OCI-M1 (cell line): ENCODE results near the gene FOXC2.
"Not testable (repeated sequence)": the region's sequence is repeated elsewhere in the genome, so short reads cannot be mapped to it uniquely, and the experiment has no call there.

Experiments
- DNase-seq: peaks from one replicate; lab custom pipeline; 2025; lab: John Stamatoyannopoulos, UW

FOXC2 gene

GRCh38 chr16:86587955-86588354, 21.3 kb downstream of the FOXC2 start:
- DNase-seq: not testable (repeated sequence)

GRCh38 chr16:86590501-86591144, 24.0 kb downstream of the FOXC2 start:
- no peak for DNase-seq

DNA sequence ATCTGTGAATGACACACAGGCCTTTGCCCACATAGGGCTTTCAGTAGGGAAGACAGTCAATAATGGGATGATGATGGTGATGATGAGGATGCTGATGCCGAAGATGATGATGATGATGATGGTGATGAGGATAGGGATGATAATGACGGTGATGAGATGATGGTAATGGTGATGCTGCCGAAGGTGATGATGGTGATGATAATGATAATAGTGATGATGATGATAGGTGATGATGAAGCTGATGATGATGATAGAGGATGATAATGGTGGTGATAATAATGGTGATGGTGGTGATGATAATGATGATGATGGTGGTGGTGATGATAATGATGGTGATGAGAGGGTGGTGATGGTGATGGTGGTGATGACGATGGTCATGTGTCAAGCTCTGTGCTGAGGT, 24.6 kb downstream of the FOXC2 start:
- DNase-seq: no peak

- no peak for DNase-seq
Observed at GRCh38 chr16:86593913-86594620, 27.4 kb downstream of the FOXC2 start.

DNA sequence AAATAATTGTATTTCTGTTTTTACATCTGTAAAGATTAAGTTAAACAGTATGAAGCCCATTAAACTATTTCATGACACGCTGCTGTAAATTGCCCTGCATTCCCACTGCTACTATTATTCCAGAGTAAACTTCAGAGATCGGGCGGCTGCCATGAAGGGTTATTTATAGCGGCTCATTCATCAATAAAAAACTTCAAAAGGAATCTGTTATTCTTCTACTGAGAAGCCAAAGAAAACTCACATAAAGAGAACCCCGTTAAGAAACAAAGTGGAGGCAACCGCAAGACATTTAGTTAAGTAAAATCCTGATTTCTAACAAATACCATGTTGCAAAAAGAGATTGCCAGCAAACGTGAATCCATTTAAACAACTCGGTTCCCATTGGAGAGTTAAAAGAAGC, 28.1 kb downstream of the FOXC2 start:
- no peak for DNase-seq

DNA sequence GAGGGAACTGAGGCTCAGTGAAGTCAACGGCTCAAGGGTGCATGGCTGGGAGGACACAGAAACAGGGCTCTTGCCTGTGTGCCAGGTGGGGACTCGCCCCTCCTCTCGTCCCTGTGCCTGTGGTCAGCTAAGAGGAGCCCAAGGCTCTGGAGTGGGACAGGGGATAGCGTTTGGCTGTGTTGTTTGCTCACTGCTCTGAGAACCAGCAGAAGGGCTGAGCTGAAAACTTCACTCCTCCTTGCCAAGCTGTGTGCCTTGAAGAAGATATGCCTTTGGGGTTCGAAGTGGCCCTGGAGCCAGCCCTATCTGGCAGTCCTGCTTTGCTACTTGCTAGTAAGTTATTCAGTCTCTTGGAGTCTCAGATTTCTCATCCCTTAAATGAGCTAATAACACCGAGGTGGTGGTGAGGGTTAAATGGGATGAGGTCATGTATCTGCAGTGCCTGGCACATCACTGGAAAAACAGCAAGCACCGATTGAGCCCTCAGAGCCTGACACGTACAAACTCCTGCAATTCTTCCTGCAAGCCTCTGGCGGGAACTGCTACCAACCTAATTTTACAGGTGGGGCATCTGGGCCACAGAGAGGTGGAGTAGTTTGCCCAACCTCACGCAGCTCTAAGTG, 29.5 kb downstream of the FOXC2 start:
- no peak for DNase-seq

GRCh38 chr16:86597126-86597879, 30.7 kb downstream of the FOXC2 start:
- no peak for DNase-seq

DNA sequence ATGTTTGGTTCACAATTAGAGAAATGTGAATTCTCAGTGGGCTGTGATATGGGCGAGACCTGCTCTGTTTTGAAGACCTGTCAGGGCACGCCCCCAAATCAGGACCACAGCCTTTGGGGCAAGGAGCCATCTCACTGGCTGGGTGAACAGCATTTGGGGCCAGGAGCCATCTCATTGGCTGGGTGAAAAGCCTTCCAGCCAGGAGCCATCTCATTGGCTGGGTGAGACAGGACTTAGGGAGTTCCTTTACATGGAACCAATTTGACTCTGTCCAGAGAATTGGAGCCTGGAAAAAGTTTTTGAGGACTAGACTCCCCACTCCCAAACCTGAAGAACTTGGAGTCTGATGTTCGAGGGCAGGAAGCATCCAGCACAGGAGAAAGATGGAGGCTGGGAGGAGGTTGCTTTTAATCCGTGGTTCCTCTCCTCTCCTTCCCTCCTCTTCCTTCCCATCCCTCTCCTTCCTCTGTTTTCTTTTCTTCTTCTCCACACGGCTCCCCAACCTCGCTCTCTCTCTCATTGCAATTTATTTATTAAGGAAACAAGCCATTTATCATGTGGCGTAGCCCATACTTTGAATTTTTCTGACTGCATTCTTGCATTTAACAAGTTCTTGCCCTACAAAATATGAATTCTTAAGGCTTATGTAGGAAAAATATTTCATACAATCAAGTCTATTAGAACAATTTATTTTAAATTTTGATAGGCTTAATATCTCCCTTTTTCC, 31.4 kb downstream of the FOXC2 start:
- no peak for DNase-seq

DNA sequence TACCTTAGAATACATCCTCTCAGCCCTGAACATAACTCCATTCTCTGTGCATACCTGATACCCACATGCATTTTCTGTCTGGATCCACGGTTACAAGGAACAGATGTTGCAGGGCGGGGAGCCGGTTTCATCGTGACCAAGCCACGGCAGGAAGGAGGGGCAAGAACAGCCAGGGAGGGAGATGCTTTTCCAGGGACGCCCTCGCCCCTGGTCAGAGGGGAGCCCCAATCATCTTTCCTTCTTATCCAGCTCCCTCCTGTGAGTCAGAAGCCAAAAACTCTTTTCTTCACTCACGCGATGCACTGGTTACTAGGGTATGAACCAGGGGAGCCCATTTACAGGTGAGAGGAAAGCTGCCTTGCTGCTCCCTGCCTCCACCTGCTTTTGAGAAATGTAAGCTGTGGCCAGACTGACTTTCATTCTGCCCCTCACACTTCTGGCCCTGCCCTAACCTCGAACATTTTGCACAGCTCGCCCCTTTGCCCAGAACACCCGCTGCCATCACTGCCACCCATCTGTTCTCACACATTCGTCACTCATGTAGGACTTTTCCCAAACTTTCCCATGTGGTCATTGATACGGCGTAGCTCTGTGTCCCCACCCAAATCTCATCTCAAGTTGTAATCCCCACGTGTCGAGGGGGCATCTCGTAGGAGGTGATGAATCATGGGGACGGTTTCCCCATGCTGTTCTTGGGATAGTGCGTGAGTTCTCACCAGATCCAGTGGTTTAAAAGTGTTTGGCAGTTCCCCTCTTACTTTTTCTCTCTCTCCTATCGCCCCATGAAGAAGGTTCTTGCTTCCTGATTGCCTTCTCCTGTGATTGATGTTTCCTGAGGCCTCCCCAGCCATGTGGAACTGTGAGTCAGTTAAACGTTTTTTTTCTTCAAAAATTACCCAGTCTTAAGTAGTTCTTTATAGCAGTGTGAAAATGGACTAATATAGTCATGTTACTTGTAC, 32.3 kb downstream of the FOXC2 start:
- no peak for DNase-seq

DNA sequence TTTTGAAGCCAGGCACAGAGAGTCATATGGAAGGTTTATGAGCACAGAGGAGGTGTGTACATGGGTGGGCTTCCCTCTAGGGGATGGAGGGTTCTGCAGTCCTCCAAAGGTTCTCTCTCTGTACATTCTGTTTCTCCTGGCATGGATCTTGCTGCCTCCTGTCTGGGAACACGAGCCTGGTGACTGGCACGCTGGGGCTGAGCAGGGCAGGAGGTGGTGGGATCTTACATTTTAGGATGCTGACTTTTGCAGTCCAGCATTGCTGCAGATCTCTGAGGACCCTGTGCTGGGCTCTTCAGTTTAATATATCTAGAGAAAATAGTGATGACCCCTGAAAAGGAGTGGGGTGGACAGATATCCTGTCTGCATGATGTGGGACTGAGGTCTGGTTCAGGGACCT, 34.7 kb downstream of the FOXC2 start:
- DNase-seq: no peak

GRCh38 chr16:86602521-86602920, 35.9 kb downstream of the FOXC2 start:
- DNase-seq: no peak

- peak; percentile 47 for DNase-seq
Observed at GRCh38 chr16:86604436-86605193, 38.0 kb downstream of the FOXC2 start.

DNA sequence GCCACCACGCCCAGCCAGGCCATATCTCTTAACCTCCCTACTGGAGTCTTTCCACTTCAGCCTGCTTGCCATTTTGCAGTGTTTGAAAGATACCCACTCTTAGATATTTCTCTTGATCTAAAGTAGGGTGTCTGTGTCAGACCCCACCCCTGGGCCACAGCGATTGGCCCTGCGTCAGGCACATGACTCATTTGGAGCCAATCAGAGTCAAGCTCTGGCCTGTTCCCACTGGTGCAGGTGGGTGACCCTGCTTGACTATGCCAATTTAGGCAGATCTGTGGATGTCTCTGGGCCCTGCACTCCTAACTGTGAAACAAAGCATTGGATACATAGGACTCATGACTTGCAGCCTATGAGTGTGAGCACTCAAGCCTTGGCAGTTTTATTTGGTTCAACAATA, 39.3 kb downstream of the FOXC2 start:
- no peak for DNase-seq

DNA sequence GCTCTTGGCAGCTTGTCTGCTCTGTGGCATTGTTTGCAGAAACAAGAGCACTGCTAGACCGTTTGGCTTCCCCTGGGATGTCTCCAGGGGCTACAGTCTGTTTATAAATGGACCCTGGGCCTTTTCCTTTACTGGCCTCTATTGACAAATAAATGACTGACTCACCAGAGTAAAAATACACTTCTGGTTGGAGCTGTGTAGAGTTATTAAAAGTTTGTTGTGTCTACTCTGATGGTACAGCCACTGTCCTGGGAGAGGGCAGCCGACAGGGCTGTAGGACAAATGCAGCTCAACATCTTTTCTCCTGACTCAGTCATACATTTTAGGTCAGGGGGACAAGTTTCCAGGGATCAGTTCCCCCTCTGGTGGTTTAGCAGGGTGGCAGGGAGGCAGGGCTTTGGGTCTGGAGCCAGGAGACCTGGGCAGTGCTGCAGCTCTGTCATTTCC, 41.7 kb downstream of the FOXC2 start:
- no peak for DNase-seq

DNA sequence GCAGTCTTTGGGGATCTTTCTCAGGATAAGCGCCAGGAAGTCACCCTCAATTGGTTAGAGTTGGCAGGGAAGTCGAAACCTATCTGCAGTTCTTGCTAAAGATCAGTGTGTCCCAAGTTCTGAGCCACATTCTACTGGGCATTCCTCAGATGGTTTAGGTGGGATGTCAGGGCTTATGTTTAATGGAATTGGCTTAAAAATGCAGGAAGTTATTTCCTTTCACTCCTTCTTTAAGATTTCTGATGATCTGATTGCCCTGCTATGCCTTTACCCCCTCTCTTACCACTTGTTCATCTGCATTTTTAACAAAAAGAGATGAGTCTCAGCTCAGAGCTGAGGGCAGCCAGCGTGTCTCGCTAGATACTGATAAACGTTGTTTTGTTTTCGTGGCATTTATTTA, 42.5 kb downstream of the FOXC2 start:
- DNase-seq: no peak

DNA sequence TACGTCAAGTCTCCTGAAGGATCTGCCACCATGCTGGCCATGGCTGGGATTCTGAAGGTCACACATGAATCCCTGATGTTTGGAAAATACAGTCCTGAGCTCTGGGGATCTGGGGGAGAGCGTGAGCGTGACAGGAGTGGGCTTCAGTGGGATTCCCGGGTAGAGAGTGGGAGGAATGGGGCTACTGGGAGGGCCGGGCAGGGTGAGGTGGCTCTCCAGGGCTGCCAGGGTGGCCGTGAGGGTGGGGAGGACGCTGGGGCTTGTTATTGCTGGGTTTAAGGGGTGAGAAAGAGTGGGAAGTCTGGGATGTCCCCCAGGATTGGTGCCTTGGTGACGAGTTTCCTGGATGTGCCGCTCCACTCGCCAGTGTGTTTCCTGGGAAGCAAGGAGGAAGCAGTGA, 43.0 kb downstream of the FOXC2 start:
- DNase-seq: no peak

DNA sequence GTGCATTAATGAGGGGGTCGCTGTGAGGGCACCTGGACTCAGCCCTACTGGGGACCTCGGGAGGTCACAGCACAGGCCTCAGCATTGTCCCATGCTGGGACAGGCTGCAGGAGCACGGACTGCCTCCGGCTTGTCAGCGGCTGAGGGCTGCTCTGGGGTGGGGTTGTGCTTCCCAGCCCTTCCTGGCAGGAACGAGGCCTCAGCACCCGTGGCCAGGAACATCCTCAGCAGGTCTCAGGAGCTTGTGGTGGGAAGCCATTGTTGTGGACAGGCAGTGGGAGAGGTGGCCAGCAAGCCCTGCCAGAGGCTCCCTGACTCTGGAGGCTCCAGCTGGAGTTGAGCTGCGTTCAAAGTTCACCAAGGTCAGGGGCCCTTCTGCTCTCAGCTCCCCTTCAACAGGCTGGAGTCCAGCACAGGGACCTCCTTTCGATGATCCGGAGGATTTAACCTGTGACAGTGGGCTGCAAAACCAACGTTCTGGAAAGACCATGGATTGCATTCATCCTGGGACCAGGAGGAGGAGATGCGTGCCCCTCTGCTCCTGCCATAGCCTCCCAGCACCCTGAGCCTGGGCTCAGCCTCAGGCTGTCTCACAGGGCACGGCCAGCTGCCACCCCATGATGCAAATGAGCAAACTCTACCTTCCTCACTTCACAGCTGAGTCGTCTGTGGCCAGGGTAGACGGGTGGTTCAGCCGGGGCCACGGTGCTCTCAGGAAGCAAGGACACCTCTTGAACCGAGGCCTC, 44.3 kb downstream of the FOXC2 start:
- no peak for DNase-seq

- DNase-seq: no peak
Observed at GRCh38 chr16:86611525-86611855, 44.9 kb downstream of the FOXC2 start.

DNA sequence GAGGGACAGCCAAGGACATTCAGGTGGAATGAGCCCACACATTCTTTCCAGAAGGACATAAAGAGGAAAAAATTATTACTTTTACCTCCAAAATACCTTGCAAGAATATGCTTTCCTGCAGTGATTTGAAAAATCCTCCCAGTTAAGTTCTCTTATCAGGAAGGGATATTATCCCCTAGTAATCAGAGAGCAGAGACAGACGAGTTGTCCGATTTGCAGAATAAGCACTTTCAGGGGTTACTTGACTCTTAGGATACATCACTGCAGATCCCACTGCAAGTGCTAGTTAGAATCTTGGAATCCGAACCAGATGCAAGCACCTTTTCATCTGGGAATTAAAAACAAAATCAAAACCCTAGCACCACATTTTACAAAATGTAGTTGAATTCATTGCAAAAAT, 45.3 kb downstream of the FOXC2 start:
- no peak for DNase-seq
